Omental fat pad (tissue), 4 donors: Measurements from ENCODE around the gene GRB10. TPM values are rescaled to one million over a fixed set of nuclear protein-coding genes. Genes with fewer than 3 reads are reported as not detected.

Experiments used
- ATAC-seq: fragments of 150-250 bp; one replicate; pipeline ENCODE4 v1.9.1; 2016; ENCODE audit warnings: mild to moderate bottlenecking, moderate library complexity; ENCODE audit not compliant: low FRiP score
- DNase-seq: peaks from one replicate; pipeline ENCODE4 v3.0.0-alpha.2; 2019; ENCODE audit warnings: low spot score
- total RNA-seq, 4 donors: library from RNA; depleted of rRNA; stranded (reverse); fragments of >200 nt; gene quantifications; one replicate each; pipeline ENCODE4 v1.1.0, GENCODE V29; 2016
- TF ChIP-seq, protein P1 (sequence below), 3 donors: fragments of 450-650 bp; IDR thresholded peaks; one replicate each; pipeline ENCODE4 v1.5.1; 2016 to 2017; ENCODE audit warnings: antibody characterized with exemption in 3 of 3, mild to moderate bottlenecking in 3 of 3, moderate library complexity in 2 of 3

The GRB10 gene
- total RNA-seq, 4 donors from 2014 or later: 64.6 to 100 (median 75.3) TPM

DNA sequence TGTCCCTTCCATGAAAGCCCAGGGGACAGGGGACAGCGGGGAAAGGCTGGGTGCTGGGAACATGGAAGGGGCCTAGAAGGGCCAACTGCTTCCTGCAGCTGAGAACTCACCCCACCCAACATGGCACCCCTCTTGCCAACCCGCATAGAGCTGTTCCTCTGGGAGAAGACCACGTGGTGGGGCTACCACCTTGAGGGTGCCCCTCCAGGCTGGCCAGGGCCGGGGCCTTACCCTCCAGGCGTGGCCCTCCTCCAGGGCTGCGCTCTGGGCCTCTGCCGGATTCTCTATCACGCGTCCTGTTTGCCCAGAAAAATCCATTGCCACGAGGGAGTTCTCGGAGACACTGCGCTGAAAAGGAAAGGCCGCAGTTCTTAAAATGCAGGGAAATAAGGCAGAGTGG, 177.6 kb downstream of the GRB10 start:
- no peak for DNase-seq
- ATAC-seq: no peak
- TF ChIP-seq, protein P1, sequence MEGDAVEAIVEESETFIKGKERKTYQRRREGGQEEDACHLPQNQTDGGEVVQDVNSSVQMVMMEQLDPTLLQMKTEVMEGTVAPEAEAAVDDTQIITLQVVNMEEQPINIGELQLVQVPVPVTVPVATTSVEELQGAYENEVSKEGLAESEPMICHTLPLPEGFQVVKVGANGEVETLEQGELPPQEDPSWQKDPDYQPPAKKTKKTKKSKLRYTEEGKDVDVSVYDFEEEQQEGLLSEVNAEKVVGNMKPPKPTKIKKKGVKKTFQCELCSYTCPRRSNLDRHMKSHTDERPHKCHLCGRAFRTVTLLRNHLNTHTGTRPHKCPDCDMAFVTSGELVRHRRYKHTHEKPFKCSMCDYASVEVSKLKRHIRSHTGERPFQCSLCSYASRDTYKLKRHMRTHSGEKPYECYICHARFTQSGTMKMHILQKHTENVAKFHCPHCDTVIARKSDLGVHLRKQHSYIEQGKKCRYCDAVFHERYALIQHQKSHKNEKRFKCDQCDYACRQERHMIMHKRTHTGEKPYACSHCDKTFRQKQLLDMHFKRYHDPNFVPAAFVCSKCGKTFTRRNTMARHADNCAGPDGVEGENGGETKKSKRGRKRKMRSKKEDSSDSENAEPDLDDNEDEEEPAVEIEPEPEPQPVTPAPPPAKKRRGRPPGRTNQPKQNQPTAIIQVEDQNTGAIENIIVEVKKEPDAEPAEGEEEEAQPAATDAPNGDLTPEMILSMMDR (IDR thresholded peaks at IDR 0.05): no peak

DNA sequence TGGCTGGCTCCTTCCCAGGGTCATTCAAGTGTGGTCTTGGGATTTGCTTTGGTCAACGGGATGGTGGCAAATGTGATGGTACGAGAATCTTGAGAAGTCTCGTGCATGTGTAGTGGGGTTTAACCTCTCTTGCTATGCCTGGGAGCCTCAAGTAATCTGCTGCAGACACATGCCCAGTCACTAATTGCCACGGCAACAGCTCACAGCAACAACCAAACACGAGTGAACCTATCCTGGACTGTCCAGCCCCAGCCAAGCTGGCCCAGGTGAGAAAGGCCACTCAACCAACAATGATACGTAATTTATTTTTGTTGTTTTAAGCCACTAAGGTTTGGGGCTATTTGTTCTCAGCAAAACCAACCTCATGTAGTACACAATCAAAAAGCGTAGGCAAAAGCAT, 179.4 kb downstream of the GRB10 start:
- DNase-seq (no peak), ATAC-seq (no peak)
- TF ChIP-seq, protein P1 (IDR thresholded peaks at IDR 0.05): no peak

DNA sequence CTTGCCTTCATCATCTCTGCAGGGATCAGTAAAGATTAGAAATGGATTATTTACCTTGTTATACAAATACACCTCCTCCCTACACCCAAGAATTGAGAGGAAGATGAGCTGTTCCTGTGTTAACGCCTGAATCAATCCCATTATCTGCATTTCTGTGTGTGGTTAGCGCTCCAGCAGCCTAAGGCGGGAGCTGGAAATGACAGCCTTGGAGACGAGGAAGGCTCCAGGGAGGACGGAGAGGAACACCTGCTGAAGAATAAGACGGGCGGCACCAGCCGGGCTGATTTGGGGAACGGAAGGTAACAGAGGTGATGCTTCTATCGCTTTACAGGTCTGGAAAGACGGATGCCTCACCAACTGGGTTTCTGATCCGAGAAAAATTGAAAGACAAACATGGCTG, 183.3 kb downstream of the GRB10 start:
- ATAC-seq: no peak

DNA sequence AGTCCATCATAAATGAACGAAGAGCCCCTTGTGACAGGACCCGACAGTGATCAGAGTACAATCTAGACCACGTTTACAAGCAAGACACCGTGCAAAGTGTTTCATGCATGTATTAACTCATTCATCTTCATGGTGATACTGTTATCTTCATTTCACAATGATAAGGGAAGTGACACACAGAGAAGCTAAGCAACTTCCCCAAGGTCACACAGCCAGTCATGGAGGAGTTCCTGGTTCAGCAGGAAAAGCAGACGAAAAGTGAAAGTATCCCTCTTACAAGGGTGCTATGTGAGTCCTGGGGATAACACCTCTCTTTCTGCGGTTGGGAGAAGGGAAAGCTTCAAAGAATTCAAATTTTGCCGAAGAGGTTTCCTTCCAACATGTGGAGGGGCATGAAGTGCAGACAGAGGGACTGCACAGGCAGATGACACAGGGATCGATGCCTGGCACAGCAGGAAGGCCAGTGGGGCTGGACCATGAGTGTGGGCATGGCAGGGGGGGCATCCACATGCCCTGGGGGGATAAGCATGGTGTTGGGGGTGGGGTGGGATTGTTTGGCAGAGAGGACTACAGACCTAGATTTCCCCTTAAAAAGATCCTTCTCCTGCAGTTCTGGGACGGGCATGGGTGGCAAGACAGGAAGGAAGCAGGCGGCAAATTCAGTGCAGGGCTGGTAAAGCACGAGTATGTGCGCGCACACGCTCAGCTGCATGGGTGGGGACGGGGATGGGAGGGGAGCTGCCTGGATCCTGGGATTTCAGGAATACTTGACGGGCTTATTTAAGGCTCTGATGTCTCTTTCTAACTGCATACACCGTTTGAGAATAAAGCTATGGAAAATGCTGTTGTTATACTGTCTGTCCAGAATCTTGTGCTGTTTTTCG, 184.0 kb downstream of the GRB10 start:
- TF ChIP-seq, protein P1 (IDR thresholded peaks at IDR 0.05): no peak
- ATAC-seq (no peak), DNase-seq (no peak)

More for the DNA sequence above, 183.3 kb downstream of the GRB10 start:
- TF ChIP-seq, protein P1 (IDR thresholded peaks at IDR 0.05): no peak
- DNase-seq: no peak

DNA sequence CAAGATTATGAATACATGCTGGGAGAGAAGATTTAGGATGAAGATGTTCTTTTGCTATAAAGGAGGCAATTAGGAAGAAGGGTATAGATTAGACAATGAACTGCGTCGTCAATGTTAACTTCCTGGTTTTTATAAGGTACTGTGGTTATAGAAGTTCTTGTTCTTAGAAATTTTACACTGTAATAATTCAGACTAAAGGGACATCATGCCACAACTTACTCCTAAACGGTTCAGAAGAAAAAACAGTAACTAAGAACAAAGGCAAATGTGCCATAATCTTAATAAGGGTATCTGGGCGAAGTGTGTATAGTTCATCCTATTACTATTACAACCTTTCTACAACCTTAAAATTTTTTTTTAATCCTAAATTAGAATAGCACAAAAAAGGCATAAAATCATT, 186.2 kb downstream of the GRB10 start:
- TF ChIP-seq, protein P1 (IDR thresholded peaks at IDR 0.05): no peak
- ATAC-seq (no peak), DNase-seq (no peak)

DNA sequence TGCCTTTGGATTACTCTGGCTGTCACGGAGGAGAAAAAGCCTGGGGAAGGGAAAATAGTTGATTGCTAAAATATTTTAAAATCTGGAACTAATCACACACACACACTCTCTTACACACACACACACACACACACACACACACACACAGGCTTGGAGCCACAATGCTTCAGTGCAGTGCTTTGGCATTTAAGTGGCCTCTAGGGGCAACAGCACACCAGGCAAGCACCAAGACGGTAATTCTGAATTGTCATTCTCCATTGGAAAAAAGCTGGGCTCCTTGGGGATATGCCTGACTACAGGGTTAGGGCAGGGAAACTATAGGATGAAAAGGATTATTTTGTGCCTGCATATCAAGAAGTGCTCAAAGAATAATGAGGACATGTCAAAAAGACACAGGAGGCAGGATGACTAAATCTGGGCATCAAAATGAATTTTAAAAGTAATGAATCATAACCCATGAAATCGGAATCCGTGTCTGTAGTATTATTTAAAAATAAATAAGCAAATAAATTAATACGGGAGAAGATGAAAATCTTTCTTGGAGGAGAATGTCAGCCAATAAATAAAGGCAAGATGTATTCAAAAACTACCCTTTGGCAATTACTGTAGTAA, 187.1 kb downstream of the GRB10 start:
- DNase-seq: no peak
- TF ChIP-seq, protein P1 (IDR thresholded peaks at IDR 0.05): no peak
- no peak for ATAC-seq
